PC-9 (cell line): ENCODE results near the gene TRIM60. TPM values are rescaled to one million over a fixed set of nuclear protein-coding genes. Genes with fewer than 3 reads are reported as not detected.

Experiments
- BruUV-seq: library from RNA; stranded (reverse); fragments of 400-500 nt; replicated peaks from 2 replicates; lab custom pipeline; 2021; lab: Mats Ljungman, UMichigan
- CTCF ChIA-PET: fragments of 300-600 bp; sonication (Branson Sonifier 250); formaldehyde crosslinking; loops from one replicate; lab custom pipeline; 2022; ENCODE audit warnings: antibody characterized with exemption; lab: Charles Lee
- POLR2A ChIA-PET: fragments of 300-600 bp; sonication (Branson Sonifier 250); formaldehyde crosslinking; loops from one replicate; lab custom pipeline; 2022; ENCODE audit warnings: antibody characterized with exemption; ENCODE audit not compliant: unreplicated experiment; lab: Charles Lee
- DNase-seq, 2 experiments: peaks; one replicate each; pipeline versions ENCODE4 v3.0.0 to v3.0.0-alpha.2; 2015 to 2022; ENCODE audit warnings: mixed read lengths in 1 of 2
- H2AFZ ChIP-seq: fragments of 200-600 bp; sonication (generic); 2 replicates; pipeline ENCODE4 v1.8.1; 2017; ENCODE audit warnings: antibody characterized with exemption
- H3F3A ChIP-seq: fragments of 200-600 bp; sonication (generic); 2 replicates; pipeline ENCODE4 v1.8.1; 2017; ENCODE audit warnings: antibody characterized with exemption, mild to moderate bottlenecking, low read depth; ENCODE audit not compliant: insufficient read depth
- H3K27ac ChIP-seq: fragments of 200-600 bp; sonication (generic); 2 replicates; pipeline ENCODE4 v1.6.1; 2016; ENCODE audit warnings: mixed run types
- H3K27me3 ChIP-seq: fragments of 200-600 bp; sonication (generic); 2 replicates; pipeline ENCODE4 v1.6.1; 2016; ENCODE audit warnings: low read depth, mixed run types; ENCODE audit not compliant: insufficient read depth
- H3K36me3 ChIP-seq: fragments of 200-600 bp; sonication (generic); 2 replicates; pipeline ENCODE4 v1.6.1; 2016; ENCODE audit warnings: low read depth, mixed run types
- H3K4me1 ChIP-seq: fragments of 200-600 bp; sonication (generic); replicated peaks from 2 replicates; pipeline ENCODE4 v1.6.1; 2016; ENCODE audit warnings: mixed run types; ENCODE audit not compliant: insufficient read depth
- H3K4me2 ChIP-seq: fragments of 200-600 bp; sonication (generic); 2 replicates; pipeline ENCODE4 v1.6.1; 2017; ENCODE audit warnings: mixed run types
- H3K4me3 ChIP-seq: fragments of 200-600 bp; sonication (generic); 2 replicates; pipeline ENCODE4 v1.6.1; 2016; ENCODE audit warnings: mixed run types
- H3K79me2 ChIP-seq: fragments of 200-600 bp; sonication (generic); 2 replicates; pipeline ENCODE4 v1.6.1; 2017; ENCODE audit warnings: low read depth, mixed run types
- H3K9me2 ChIP-seq: fragments of 200-600 bp; sonication (generic); 2 replicates; pipeline ENCODE4 v1.8.1; 2017; ENCODE audit warnings: mild to moderate bottlenecking; ENCODE audit not compliant: insufficient read depth
- H3K9me3 ChIP-seq: fragments of 200-600 bp; sonication (generic); 2 replicates; pipeline ENCODE4 v1.8.1; 2016; ENCODE audit warnings: low read depth; ENCODE audit not compliant: insufficient read depth
- H4K20me1 ChIP-seq: fragments of 200-600 bp; sonication (generic); 2 replicates; pipeline ENCODE4 v1.8.1; 2017; ENCODE audit not compliant: insufficient read depth
- EZH2 ChIP-seq: fragments of 200-600 bp; sonication (generic); IDR thresholded peaks from 2 replicates; pipeline ENCODE4 v1.8.0; 2017; ENCODE audit warnings: antibody characterized with exemption, low read depth
- intact Hi-C: fragments of 100-400 bp; cut with micrococcal nuclease; formaldehyde crosslinking; loops from one replicate; pipeline ENCODE4 v1.10.0; 2022; ENCODE audit not compliant: unreplicated experiment
- total RNA-seq: library from RNA; stranded (reverse); gene quantifications from 2 replicates; pipeline ENCODE4 v1.2.3, GENCODE V29; 2021
- TF ChIP-seq, protein P1 (sequence below): fragments of 200-600 bp; sonication (generic); conservative IDR thresholded peaks from 2 replicates; pipeline ENCODE4 v1.6.1; 2017; ENCODE audit warnings: mixed run types, antibody characterized with exemption, mild to moderate bottlenecking, moderate library complexity

TRIM60 gene
- total RNA-seq, 1 experiment from 2014 or later = not detected

DNA sequence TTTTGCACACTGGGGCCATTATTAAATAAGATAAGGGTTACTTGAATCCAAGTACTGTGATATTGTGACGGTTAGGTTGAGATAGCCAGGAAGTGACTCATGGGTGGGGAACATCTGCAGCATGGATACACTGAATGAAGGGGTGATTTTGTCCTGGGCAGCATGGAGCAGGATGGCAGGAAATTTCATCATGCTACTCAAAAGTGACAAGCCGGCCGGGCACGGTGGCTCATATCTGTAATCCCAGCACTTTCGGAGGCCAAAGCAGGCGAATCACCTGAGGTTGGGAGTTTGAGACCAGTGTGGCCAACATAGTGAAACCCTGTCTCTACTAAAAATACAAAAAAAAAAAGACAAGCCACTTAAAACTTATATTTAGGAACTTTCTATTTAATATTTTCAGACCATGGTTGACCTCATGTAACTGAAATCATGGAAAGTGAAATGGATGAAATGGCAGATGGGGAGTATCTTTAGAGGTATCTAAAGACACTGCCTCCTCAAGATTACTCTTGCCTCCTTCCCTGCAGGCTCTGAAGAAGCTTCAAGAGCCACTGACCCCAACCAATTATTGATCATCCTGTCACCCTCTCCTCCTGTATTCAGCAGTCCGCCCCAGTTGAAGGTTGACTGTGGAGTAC is 3.9 kb upstream of the TRIM60 start:
- no peak overlapping the region for H3K4me2 ChIP-seq
- no peaks in the 10 kb centered on the region for H3F3A ChIP-seq
- BruUV-seq = no TSS peak
- H3K9me3 ChIP-seq = no peaks in the 10 kb centered on the region
- no peak overlapping the region for H3K27ac ChIP-seq
- H4K20me1 ChIP-seq = no peaks in the 10 kb centered on the region
- TF ChIP-seq, protein P1, sequence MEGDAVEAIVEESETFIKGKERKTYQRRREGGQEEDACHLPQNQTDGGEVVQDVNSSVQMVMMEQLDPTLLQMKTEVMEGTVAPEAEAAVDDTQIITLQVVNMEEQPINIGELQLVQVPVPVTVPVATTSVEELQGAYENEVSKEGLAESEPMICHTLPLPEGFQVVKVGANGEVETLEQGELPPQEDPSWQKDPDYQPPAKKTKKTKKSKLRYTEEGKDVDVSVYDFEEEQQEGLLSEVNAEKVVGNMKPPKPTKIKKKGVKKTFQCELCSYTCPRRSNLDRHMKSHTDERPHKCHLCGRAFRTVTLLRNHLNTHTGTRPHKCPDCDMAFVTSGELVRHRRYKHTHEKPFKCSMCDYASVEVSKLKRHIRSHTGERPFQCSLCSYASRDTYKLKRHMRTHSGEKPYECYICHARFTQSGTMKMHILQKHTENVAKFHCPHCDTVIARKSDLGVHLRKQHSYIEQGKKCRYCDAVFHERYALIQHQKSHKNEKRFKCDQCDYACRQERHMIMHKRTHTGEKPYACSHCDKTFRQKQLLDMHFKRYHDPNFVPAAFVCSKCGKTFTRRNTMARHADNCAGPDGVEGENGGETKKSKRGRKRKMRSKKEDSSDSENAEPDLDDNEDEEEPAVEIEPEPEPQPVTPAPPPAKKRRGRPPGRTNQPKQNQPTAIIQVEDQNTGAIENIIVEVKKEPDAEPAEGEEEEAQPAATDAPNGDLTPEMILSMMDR = no peak
- TF ChIP-seq EZH2 = no peak
- DNase-seq = no peak
- intact Hi-C loops = no loop called here
- no peaks in the 10 kb centered on the region for H3K9me2 ChIP-seq
- no peaks in the 10 kb centered on the region for H3K4me1 ChIP-seq
- no peaks in the 10 kb centered on the region for H3K27me3 ChIP-seq
- no peaks in the 10 kb centered on the region for H3K36me3 ChIP-seq
- ChIA-PET POLR2A (no interaction called here), CTCF (no interaction called here)
- H2AFZ ChIP-seq = no peak overlapping the region
- H3K4me3 ChIP-seq = no peak overlapping the region
- H3K79me2 ChIP-seq = no peaks in the 10 kb centered on the region

DNA sequence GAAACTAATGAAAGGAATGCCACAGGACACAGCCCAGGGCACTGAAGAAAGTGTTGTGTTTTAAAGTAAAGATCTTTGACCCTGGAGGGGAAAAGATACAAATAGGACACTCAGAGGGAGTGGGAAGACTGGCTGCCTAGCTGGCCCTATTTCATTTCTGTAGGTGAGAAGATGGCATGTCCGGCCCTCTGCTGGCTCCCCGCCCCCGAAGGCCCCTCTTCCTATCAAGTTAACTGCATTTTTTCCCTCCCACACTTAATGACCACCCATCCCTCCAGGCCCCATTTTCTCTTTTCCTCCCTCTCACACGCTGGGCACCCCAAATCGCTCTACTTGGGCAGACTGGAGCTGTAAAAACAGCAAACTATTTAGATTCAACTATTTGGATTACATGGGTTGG is 16.4 kb downstream of the TRIM60 start:
- H3K79me2 ChIP-seq = no peaks in the 10 kb centered on the region
- no peak for DNase-seq
- no peaks in the 10 kb centered on the region for H3K4me1 ChIP-seq
- CTCF ChIA-PET = no interaction called here
- H3K27ac ChIP-seq = no peak overlapping the region
- BruUV-seq = no TSS peak
- H2AFZ ChIP-seq = no peak overlapping the region
- no peaks in the 10 kb centered on the region for H4K20me1 ChIP-seq
- no peak overlapping the region for H3K4me3 ChIP-seq
- no peaks in the 10 kb centered on the region for H3K36me3 ChIP-seq
- H3K9me2 ChIP-seq = no peaks in the 10 kb centered on the region
- TF ChIP-seq, protein P1 = no peak
- no peak for TF ChIP-seq EZH2
- no peaks in the 10 kb centered on the region for H3K9me3 ChIP-seq
- H3F3A ChIP-seq = no peaks in the 10 kb centered on the region
- no peak overlapping the region for H3K4me2 ChIP-seq
- H3K27me3 ChIP-seq = no peaks in the 10 kb centered on the region
- POLR2A ChIA-PET = no interaction called here
- intact Hi-C loops = no loop called here

DNA sequence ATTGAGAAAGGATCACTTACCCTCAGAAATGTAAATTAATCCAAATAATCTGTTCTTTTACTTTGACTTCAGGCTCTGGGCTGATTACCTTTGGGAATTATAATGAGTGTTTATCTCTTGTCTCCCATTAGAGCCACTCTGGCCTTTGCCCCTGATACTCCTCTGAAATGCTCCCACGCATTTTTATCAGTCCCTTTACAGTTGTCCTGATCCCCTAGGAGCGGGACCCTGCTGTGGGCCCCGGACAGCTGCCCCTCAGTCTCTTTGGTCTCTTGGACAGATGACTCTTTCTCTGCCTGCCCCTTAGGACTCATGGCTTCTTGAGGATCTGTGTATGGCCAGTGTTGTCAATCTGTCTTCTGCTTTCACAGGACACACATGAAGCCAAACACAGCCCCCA is 20.8 kb downstream of the TRIM60 start:
- Histone ChIP-seq H3K27ac (no peak overlapping the region), H3K79me2 (no peaks in the 10 kb centered on the region), H3K9me2 (no peaks in the 10 kb centered on the region), H2AFZ (no peak overlapping the region), H4K20me1 (no peaks in the 10 kb centered on the region), H3F3A (no peaks in the 10 kb centered on the region), H3K9me3 (no peaks in the 10 kb centered on the region), H3K36me3 (no peaks in the 10 kb centered on the region), H3K4me1 (no peaks in the 10 kb centered on the region), H3K4me2 (no peak overlapping the region), H3K4me3 (no peak overlapping the region), H3K27me3 (no peaks in the 10 kb centered on the region)
- BruUV-seq = no TSS peak
- intact Hi-C loops = no loop called here
- CTCF ChIA-PET = no interaction called here
- DNase-seq = no peak
- TF ChIP-seq, protein P1 = no peak
- no peak for TF ChIP-seq EZH2
- POLR2A ChIA-PET = no interaction called here
